HCT116 (cell line): Measurements from ENCODE around the gene KISS1R. TPM values are rescaled to one million over a fixed set of nuclear protein-coding genes. Genes with fewer than 3 reads are reported as not detected.

ENCODE experiments used
- ATAC-seq: fragments of 200-7000 bp; cut with Tn5 transposase; 2 replicates; pipeline ENCODE4 v1.9.1; 2020; ENCODE audit warnings: mild to moderate bottlenecking, moderate library complexity
- BruUV-seq: library from RNA; stranded (reverse); fragments of 400-500 nt; replicated peaks from 2 replicates; lab custom pipeline; 2021; lab: Mats Ljungman, UMichigan
- CTCF ChIA-PET: fragments of 300-600 bp; sonication (Branson Sonifier 250); formaldehyde crosslinking; loops from one replicate; lab custom pipeline; 2021; ENCODE audit warnings: antibody characterized with exemption; lab: Charles Lee
- POLR2A ChIA-PET: fragments of 300-600, 350-600 bp; sonication (Branson Sonifier 250); formaldehyde crosslinking; loops from one replicate; lab custom pipeline; 2021; ENCODE audit warnings: antibody characterized with exemption; lab: Charles Lee
- RAD21 ChIA-PET, 2 experiments: fragments of 300-600 bp; sonication (Branson Sonifier 250); formaldehyde crosslinking; loops; one replicate each; lab custom pipeline; 2023; ENCODE audit warnings: low total read pairs in 2 of 2; ENCODE audit not compliant: uncharacterized antibody in 2 of 2, unreplicated experiment in 2 of 2, low non-redundant PET in 1 of 2; lab: Charles Lee
- DNase-seq: peaks from one replicate; pipeline ENCODE4 v3.0.0-alpha.2; 2010; ENCODE audit warnings: low read depth, low spot score
- H2AFZ ChIP-seq: fragments of 200-600 bp; shearing (Covaris generic), sonication (generic); 2 replicates; pipeline ENCODE4 v1.6.1; 2017; ENCODE audit warnings: low read depth, mixed run types, mixed read lengths, antibody characterized with exemption, low read length; ENCODE audit not compliant: poor library complexity, severe bottlenecking
- H3K27ac ChIP-seq: 2 replicates; pipeline ENCODE4 v1.5.1; 2012; ENCODE audit warnings: low read depth, low read length
- H3K27me3 ChIP-seq: fragments of 200-600 bp; sonication (generic); 2 replicates; pipeline ENCODE4 v1.6.1; 2016; ENCODE audit warnings: mixed run types, low read length, mixed read lengths; ENCODE audit not compliant: insufficient read depth
- H3K36me3 ChIP-seq, 2 experiments: fragments of 200-500 bp in 1 of 2; fragments of 200-600 bp in 1 of 2; sonication (Bioruptor generic) in 1 of 2; sonication (generic) in 1 of 2; 2 replicates each; pipeline versions ENCODE4 v1.5.1 to v1.6.1; 2014 to 2016; ENCODE audit warnings: low read length in 2 of 2, inconsistent platforms in 1 of 2, mixed read lengths in 1 of 2, mixed run types in 1 of 2; ENCODE audit not compliant: insufficient read depth in 2 of 2, control insufficient read depth in 1 of 2
- H3K4me1 ChIP-seq, 2 experiments: fragments of 200-600 bp in 1 of 2; sonication (generic) in 1 of 2; 2 replicates each; pipeline versions ENCODE4 v1.5.1 to v1.6.1; 2012 to 2017; ENCODE audit warnings: low read length in 2 of 2, inconsistent platforms in 1 of 2, mild to moderate bottlenecking in 1 of 2, mixed read lengths in 1 of 2, mixed run types in 1 of 2, moderate library complexity in 1 of 2; ENCODE audit not compliant: insufficient read depth in 2 of 2, control insufficient read depth in 1 of 2
- H3K4me2 ChIP-seq: fragments of 200-600 bp; sonication (generic); 2 replicates; pipeline ENCODE4 v1.6.1; 2017; ENCODE audit warnings: mixed run types, low read length, mixed read lengths
- H3K4me3 ChIP-seq, 2 experiments: fragments of 200-600 bp in 1 of 2; sonication (generic) in 1 of 2; replicated peaks in 1 of 2; 2 replicates each; pipeline ENCODE4 v1.5.1; 2011 to 2016; ENCODE audit warnings: low read length in 2 of 2, control low read depth in 1 of 2, low read depth in 1 of 2, mild to moderate bottlenecking in 1 of 2, mixed read lengths in 1 of 2, mixed run types in 1 of 2
- H3K79me2 ChIP-seq: fragments of 200-600 bp; sonication (generic); 2 replicates; pipeline ENCODE4 v1.6.1; 2017; ENCODE audit warnings: mild to moderate bottlenecking, mixed run types, low read length, moderate library complexity, mixed read lengths; ENCODE audit not compliant: insufficient read depth
- H3K9ac ChIP-seq: fragments of 200-600 bp; sonication (generic); 2 replicates; pipeline ENCODE4 v1.6.1; 2016; ENCODE audit warnings: low read length, mixed read lengths
- H3K9me2 ChIP-seq: fragments of 200-600 bp; sonication (generic), shearing (Covaris generic); 2 replicates; pipeline ENCODE4 v1.6.1; 2017; ENCODE audit warnings: mixed run types, mild to moderate bottlenecking, moderate library complexity; ENCODE audit not compliant: insufficient read depth
- H3K9me3 ChIP-seq, 2 experiments: fragments of 200-500 bp in 1 of 2; fragments of 200-600 bp in 1 of 2; sonication (Bioruptor generic) in 1 of 2; sonication (generic) in 1 of 2; 2 replicates each; pipeline ENCODE4 v1.6.1; 2014 to 2017; ENCODE audit warnings: low read length in 2 of 2, mixed read lengths in 2 of 2, inconsistent platforms in 1 of 2, low read depth in 1 of 2, mild to moderate bottlenecking in 1 of 2, mixed run types in 1 of 2, moderate library complexity in 1 of 2; ENCODE audit not compliant: control insufficient read depth in 1 of 2, insufficient read depth in 1 of 2
- H4K20me1 ChIP-seq: fragments of 200-600 bp; sonication (generic), shearing (Covaris generic); 2 replicates; pipeline ENCODE4 v1.6.1; 2017; ENCODE audit warnings: mixed run types, mild to moderate bottlenecking, moderate library complexity; ENCODE audit not compliant: insufficient read depth
- CEBPB ChIP-seq: IDR thresholded peaks from 2 replicates; pipeline ENCODE4 v1.6.1; 2012; ENCODE audit warnings: low read depth
- EGR1 ChIP-seq: IDR thresholded peaks from 2 replicates; pipeline ENCODE4 v1.6.1; 2012; ENCODE audit warnings: low read depth
- EZH2 ChIP-seq: fragments of 200-600 bp; sonication (generic); IDR thresholded peaks from 2 replicates; pipeline ENCODE4 v1.6.1; 2017; ENCODE audit warnings: antibody characterized with exemption, mixed run types
- EZH2phosphoT487 ChIP-seq: fragments of 200-600 bp; IDR thresholded peaks from 2 replicates; pipeline ENCODE4 v1.6.1; 2018; ENCODE audit warnings: antibody characterized with exemption, borderline replicate concordance
- JUND ChIP-seq: IDR thresholded peaks from 2 replicates; pipeline ENCODE4 v1.6.1; 2012
- POLR2AphosphoS5 ChIP-seq: IDR thresholded peaks from 2 replicates; pipeline ENCODE4 v1.6.1; 2011; ENCODE audit warnings: mild to moderate bottlenecking, low read depth, low read length, moderate library complexity
- RAD21 ChIP-seq: IDR thresholded peaks from 2 replicates; pipeline ENCODE4 v1.6.1; 2012; ENCODE audit warnings: low read depth, mild to moderate bottlenecking
- REST ChIP-seq: IDR thresholded peaks from 2 replicates; pipeline ENCODE4 v1.6.1; 2012; ENCODE audit warnings: low read depth
- ZBTB33 ChIP-seq: IDR thresholded peaks from 2 replicates; pipeline ENCODE4 v1.6.1; 2011; ENCODE audit warnings: mild to moderate bottlenecking, low read length, moderate library complexity; ENCODE audit not compliant: insufficient replicate concordance; ENCODE audit errors: extremely low read depth
- intact Hi-C: fragments of 100-400 bp; cut with micrococcal nuclease; formaldehyde crosslinking; loops from 2 replicates; pipeline ENCODE4 v1.10.0; 2022
- total RNA-seq: library from RNA; stranded (reverse); gene quantifications from one replicate; pipeline ENCODE4 v1.2.1, GENCODE V29; 2021; ENCODE audit not compliant: unreplicated experiment

The KISS1R gene
- total RNA-seq, 1 experiment from 2014 or later: 5.9 TPM

- peaks cover 19 to 34% of the 10 kb centered on the region in 2 experiments for H3K4me1 ChIP-seq
- H3K27me3 ChIP-seq: no peaks in the 10 kb centered on the region
- intact Hi-C loops: no loop called here
- H2AFZ ChIP-seq: no peak overlapping the region
- H3K9ac ChIP-seq: no peak overlapping the region
- BruUV-seq: no TSS peak
- H3K9me2 ChIP-seq: no peaks in the 10 kb centered on the region
- no peaks in the 10 kb centered on the region for H4K20me1 ChIP-seq
- ATAC-seq: no peak
- H3K4me2 ChIP-seq: peak overlapping the region; percentile 28; the same call in 1 of the 2 replicates
- peaks cover 5 to 18% of the 10 kb centered on the region in 2 experiments; a peak in 2 of 4 replicates for H3K36me3 ChIP-seq
- no peaks in the 10 kb centered on the region for H3K79me2 ChIP-seq
- no peaks in the 10 kb centered on the region for H3K9me3 ChIP-seq
- ChIA-PET RAD21 (no interaction called here), CTCF (interaction anchor here (0.5 kb wide), 1 partner anchor 363 kb away, joined by 3 read pairs; no protein-coding TSS in a partner anchor), POLR2A (no interaction called here)
- no peak for TF ChIP-seq POLR2AphosphoS5
- TF ChIP-seq CEBPB: no peak
- no peak for TF ChIP-seq RAD21
- TF ChIP-seq ZBTB33: no peak
- TF ChIP-seq EZH2: no peak
- no peak for TF ChIP-seq REST
- TF ChIP-seq EZH2phosphoT487: no peak
- TF ChIP-seq JUND: no peak
- no peak for TF ChIP-seq EGR1
- no peak overlapping the region for H3K4me3 ChIP-seq
- DNase-seq: no peak
- H3K27ac ChIP-seq: peak overlapping the region; percentile 29; the same call in 1 of the 2 replicates
Measured at GRCh38 chr19:873561-874041, 43.5 kb upstream of the KISS1R start.
